HepG2 (cell line): ENCODE measurements around the gene PNRC1. TPM values are rescaled to one million over a fixed set of nuclear protein-coding genes. Genes with fewer than 3 reads are reported as not detected.

Experiments used
- EP300 ChIP-seq, 3 experiments: sonication (generic) in 1 of 3; formaldehyde crosslinking in 1 of 3; IDR thresholded peaks; 2 replicates each; pipeline versions ENCODE4 v1.5.1 to v1.6.1; 2011 to 2020; ENCODE audit warnings: low read depth in 2 of 3, low read length in 2 of 3, borderline replicate concordance in 1 of 3, improper control_type of control experiment in 1 of 3, mild to moderate bottlenecking in 1 of 3, missing genetic modification reagents in 1 of 3, moderate library complexity in 1 of 3
- GABPB1 ChIP-seq: IDR thresholded peaks from 2 replicates; pipeline ENCODE4 v1.6.1; 2016; ENCODE audit warnings: mild to moderate bottlenecking, missing genetic modification reagents, moderate library complexity, missing compliant biosample characterization
- NFKB2 ChIP-seq: sonication (generic); formaldehyde crosslinking; IDR thresholded peaks from 2 replicates; pipeline ENCODE4 v1.4.0; 2020; ENCODE audit warnings: missing genetic modification reagents, borderline replicate concordance
- SMAD1 ChIP-seq: sonication (generic); formaldehyde crosslinking; IDR thresholded peaks from 2 replicates; pipeline ENCODE4 v1.4.0; 2020; ENCODE audit warnings: missing genetic modification reagents, low read depth, mild to moderate bottlenecking, borderline replicate concordance
- TAF1 ChIP-seq: sonication (generic); formaldehyde crosslinking; IDR thresholded peaks from 2 replicates; pipeline ENCODE4 v1.4.0; 2020; ENCODE audit warnings: missing genetic modification reagents
- TARDBP ChIP-seq: sonication (generic); formaldehyde crosslinking; IDR thresholded peaks from 2 replicates; pipeline ENCODE4 v1.8.0; 2022; ENCODE audit warnings: mild to moderate bottlenecking, missing genetic modification reagents
- ZFP90 ChIP-seq: sonication (generic); formaldehyde crosslinking; IDR thresholded peaks from 2 replicates; pipeline ENCODE4 v1.8.0; 2022; ENCODE audit warnings: missing genetic modification reagents, mild to moderate bottlenecking, inconsistent platforms, borderline replicate concordance
- ZMAT5 ChIP-seq: sonication (generic); formaldehyde crosslinking; IDR thresholded peaks from 2 replicates; pipeline ENCODE4 v1.5.0; 2020; ENCODE audit warnings: mild to moderate bottlenecking, low read depth, missing genetic modification reagents, borderline replicate concordance
- ZNF329 ChIP-seq: sonication (generic); formaldehyde crosslinking; IDR thresholded peaks from 2 replicates; pipeline ENCODE4 v1.9.0; 2021; ENCODE audit warnings: low read depth, mild to moderate bottlenecking, missing genetic modification reagents
- ZNF709 ChIP-seq: sonication (generic); formaldehyde crosslinking; IDR thresholded peaks from 2 replicates; pipeline ENCODE4 v1.5.0; 2020; ENCODE audit warnings: mild to moderate bottlenecking, missing genetic modification reagents
- ZNF800 ChIP-seq: sonication (generic); formaldehyde crosslinking; IDR thresholded peaks from 2 replicates; pipeline ENCODE4 v1.4.0; 2020; ENCODE audit warnings: missing genetic modification reagents
- polyA plus RNA-seq, 8 experiments: library from polyadenylated mRNA; depleted of rRNA in 3 of 8; stranded (reverse) in 7 of 8; unstranded in 1 of 8; fragments of >200 nt; fragmentation: Illumina TruSeq in 4 of 8; extraction: Trizol in 4 of 8; gene quantifications; 2 replicates each; pipeline versions ENCODE4 v1.2.1 to v1.2.3, GENCODE V29; 2011 to 2016; ENCODE audit warnings: low read depth in 4 of 8, missing spikeins in 1 of 8, mixed read lengths in 1 of 8; ENCODE audit not compliant: insufficient read depth in 1 of 8
- total RNA-seq, 5 experiments: library from RNA; depleted of rRNA; stranded (reverse); fragments of >200 nt; fragmentation: Illumina TruSeq; extraction: Trizol; gene quantifications; 2 replicates each; pipeline ENCODE4 v1.2.3, GENCODE V29; 2016; ENCODE audit warnings: low read depth in 1 of 5
- TF ChIP-seq, protein P1 (sequence below): sonication (generic); formaldehyde crosslinking; conservative IDR thresholded peaks from 2 replicates; pipeline ENCODE4 v1.8.0; 2022; ENCODE audit warnings: low read depth, missing genetic modification reagents
- TF ChIP-seq, protein P2 (sequence below): sonication (generic); formaldehyde crosslinking; IDR thresholded peaks from 2 replicates; pipeline ENCODE4 v1.9.0; 2021; ENCODE audit warnings: missing genetic modification reagents, mild to moderate bottlenecking, borderline replicate concordance
- TF ChIP-seq, protein P3 (sequence below): sonication (generic); formaldehyde crosslinking; IDR thresholded peaks from 2 replicates; pipeline ENCODE4 v1.8.0; 2022; ENCODE audit warnings: mild to moderate bottlenecking, missing genetic modification reagents, moderate library complexity
- TF ChIP-seq, protein P4 (sequence below): IDR thresholded peaks from 2 replicates; pipeline ENCODE4 v1.6.1; 2016
- TF ChIP-seq, protein P5 (sequence below): sonication (generic); formaldehyde crosslinking; IDR thresholded peaks from 2 replicates; pipeline ENCODE4 v1.9.0; 2022; ENCODE audit warnings: missing genetic modification reagents, mild to moderate bottlenecking, borderline replicate concordance

Gene PNRC1
- total and polyA plus RNA-seq, 2 of the 13 experiments (the other 11 are each of a cell fraction or from before 2014, with no cell fraction given) = 17.6 to 36.0 TPM

DNA sequence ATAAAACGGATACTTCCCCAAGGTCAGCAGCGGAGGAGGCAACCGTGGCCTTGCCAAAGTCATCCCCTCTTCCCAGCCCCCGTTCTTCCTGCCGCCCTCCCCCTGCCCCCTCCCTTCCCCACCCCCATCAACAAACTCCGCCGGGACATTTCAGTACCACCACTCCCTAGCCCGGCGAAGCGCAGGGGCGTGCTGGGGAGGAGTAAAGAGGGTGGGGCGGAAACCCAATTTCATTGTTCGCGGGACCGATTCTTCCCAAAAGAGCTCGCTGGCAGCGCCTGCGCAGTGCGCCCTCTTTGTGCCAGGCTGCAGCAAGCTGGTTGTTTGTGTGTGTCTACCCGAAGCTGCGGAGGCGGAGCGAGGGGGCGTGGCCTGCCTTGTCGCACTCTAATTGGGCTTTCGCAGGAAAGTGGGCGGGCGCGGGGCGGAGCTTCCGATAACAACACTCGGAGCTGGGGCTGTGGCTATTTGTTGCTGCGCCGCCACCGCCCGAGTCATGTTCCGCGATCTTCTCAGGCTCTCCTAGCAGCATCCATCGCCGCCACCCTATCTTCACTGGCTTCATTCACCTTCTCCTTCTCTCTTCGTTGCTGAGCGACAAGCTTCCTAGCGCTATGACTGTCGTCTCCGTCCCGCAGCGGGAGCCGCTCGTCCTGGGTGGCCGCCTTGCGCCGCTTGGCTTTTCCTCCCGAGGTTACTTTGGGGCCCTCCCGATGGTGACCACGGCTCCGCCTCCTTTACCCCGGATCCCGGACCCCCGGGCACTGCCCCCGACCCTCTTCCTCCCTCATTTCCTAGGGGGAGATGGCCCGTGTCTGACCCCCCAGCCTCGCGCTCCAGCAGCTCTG is at the start of gene PNRC1 (continued):
- TF ChIP-seq GABPB1 (CRISPR knock-in tag) (peak; percentile 76), SMAD1 (CRISPR knock-in tag) (0 out of 2 replicates have a peak, but pooled peaks have one; percentile 1), ZNF800 (no peak), ZMAT5 (CRISPR knock-in tag) (no peak), NFKB2 (CRISPR knock-in tag) (peak; percentile 73; the same call in 1 of the 2 replicates), TAF1 (CRISPR knock-in tag) (peak; percentile 98), TARDBP (CRISPR knock-in tag) (peak; percentile 85; the same call in 1 of the 2 replicates), ZNF709 (peak; percentile 60; the same call in 1 of the 2 replicates), EP300 (IDR thresholded peaks at IDR 0.05; ENCODE audit: low read depth in 2 of 2, low read length in 2 of 2) (0 out of 4 replicates have a peak, but pooled peaks of 1 of the 2 experiments have one; percentile 6), EP300 (CRISPR knock-in tag; IDR thresholded peaks at IDR 0.05; ENCODE audit: borderline replicate concordance) (no peak), ZFP90 (CRISPR knock-in tag) (peak; percentile 36; the same call in 1 of the 2 replicates), ZNF329 (CRISPR knock-in tag) (0 out of 2 replicates have a peak, but pooled peaks have one; percentile 43)
- TF ChIP-seq, protein P1, sequence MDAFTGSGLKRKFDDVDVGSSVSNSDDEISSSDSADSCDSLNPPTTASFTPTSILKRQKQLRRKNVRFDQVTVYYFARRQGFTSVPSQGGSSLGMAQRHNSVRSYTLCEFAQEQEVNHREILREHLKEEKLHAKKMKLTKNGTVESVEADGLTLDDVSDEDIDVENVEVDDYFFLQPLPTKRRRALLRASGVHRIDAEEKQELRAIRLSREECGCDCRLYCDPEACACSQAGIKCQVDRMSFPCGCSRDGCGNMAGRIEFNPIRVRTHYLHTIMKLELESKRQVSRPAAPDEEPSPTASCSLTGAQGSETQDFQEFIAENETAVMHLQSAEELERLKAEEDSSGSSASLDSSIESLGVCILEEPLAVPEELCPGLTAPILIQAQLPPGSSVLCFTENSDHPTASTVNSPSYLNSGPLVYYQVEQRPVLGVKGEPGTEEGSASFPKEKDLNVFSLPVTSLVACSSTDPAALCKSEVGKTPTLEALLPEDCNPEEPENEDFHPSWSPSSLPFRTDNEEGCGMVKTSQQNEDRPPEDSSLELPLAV (CRISPR knock-in tag) = no peak
- TF ChIP-seq, protein P2, sequence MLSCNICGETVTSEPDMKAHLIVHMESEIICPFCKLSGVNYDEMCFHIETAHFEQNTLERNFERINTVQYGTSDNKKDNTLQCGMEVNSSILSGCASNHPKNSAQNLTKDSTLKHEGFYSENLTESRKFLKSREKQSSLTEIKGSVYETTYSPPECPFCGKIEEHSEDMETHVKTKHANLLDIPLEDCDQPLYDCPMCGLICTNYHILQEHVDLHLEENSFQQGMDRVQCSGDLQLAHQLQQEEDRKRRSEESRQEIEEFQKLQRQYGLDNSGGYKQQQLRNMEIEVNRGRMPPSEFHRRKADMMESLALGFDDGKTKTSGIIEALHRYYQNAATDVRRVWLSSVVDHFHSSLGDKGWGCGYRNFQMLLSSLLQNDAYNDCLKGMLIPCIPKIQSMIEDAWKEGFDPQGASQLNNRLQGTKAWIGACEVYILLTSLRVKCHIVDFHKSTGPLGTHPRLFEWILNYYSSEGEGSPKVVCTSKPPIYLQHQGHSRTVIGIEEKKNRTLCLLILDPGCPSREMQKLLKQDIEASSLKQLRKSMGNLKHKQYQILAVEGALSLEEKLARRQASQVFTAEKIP (CRISPR knock-in tag) = no peak
- TF ChIP-seq, protein P3, sequence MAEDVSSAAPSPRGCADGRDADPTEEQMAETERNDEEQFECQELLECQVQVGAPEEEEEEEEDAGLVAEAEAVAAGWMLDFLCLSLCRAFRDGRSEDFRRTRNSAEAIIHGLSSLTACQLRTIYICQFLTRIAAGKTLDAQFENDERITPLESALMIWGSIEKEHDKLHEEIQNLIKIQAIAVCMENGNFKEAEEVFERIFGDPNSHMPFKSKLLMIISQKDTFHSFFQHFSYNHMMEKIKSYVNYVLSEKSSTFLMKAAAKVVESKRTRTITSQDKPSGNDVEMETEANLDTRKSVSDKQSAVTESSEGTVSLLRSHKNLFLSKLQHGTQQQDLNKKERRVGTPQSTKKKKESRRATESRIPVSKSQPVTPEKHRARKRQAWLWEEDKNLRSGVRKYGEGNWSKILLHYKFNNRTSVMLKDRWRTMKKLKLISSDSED (CRISPR knock-in tag) = peak; percentile 56; the same call in 1 of the 2 replicates
- TF ChIP-seq, protein P4, sequence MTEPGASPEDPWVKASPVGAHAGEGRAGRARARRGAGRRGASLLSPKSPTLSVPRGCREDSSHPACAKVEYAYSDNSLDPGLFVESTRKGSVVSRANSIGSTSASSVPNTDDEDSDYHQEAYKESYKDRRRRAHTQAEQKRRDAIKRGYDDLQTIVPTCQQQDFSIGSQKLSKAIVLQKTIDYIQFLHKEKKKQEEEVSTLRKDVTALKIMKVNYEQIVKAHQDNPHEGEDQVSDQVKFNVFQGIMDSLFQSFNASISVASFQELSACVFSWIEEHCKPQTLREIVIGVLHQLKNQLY (CRISPR knock-in tag) = 0 out of 2 replicates have a peak, but pooled peaks have one; percentile 46
- TF ChIP-seq, protein P5, sequence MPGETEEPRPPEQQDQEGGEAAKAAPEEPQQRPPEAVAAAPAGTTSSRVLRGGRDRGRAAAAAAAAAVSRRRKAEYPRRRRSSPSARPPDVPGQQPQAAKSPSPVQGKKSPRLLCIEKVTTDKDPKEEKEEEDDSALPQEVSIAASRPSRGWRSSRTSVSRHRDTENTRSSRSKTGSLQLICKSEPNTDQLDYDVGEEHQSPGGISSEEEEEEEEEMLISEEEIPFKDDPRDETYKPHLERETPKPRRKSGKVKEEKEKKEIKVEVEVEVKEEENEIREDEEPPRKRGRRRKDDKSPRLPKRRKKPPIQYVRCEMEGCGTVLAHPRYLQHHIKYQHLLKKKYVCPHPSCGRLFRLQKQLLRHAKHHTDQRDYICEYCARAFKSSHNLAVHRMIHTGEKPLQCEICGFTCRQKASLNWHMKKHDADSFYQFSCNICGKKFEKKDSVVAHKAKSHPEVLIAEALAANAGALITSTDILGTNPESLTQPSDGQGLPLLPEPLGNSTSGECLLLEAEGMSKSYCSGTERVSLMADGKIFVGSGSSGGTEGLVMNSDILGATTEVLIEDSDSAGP (CRISPR knock-in tag) = peak; percentile 83
